Thoracic aorta (tissue), 2 donors: ENCODE results near the gene PIAS4. TPM values are rescaled to one million over a fixed set of nuclear protein-coding genes. Genes with fewer than 3 reads are reported as not detected.
A peak's percentile ranks its signal among the peaks of the same experiment; 100 is the strongest.

ENCODE experiments used
- ATAC-seq: fragments of 150-250 bp; one replicate; pipeline ENCODE4 v1.8.0; 2017; ENCODE audit warnings: low read depth; ENCODE audit not compliant: insufficient number of reproducible peaks, low FRiP score
- DNase-seq: peaks from one replicate; pipeline ENCODE4 v3.0.0-alpha.2; 2020; ENCODE audit warnings: low spot score
- H3K27ac ChIP-seq, 2 donors: fragments of 200-600 bp; sonication (generic); 1 replicate in 1 of 2; 2 replicates in 1 of 2; pipeline ENCODE4 v1.5.1; 2016; ENCODE audit warnings: mild to moderate bottlenecking in 2 of 2, moderate library complexity in 2 of 2
- H3K27me3 ChIP-seq: fragments of 200-600 bp; sonication (generic); replicated peaks from 2 replicates; pipeline ENCODE4 v1.6.0; 2016; ENCODE audit warnings: mild to moderate bottlenecking; ENCODE audit not compliant: insufficient read depth
- H3K36me3 ChIP-seq: fragments of 200-600 bp; sonication (generic); one replicate; pipeline ENCODE4 v1.5.1; 2016
- H3K4me1 ChIP-seq, 2 donors: fragments of 200-600 bp; sonication (generic); 1 replicate in 1 of 2; 2 replicates in 1 of 2; pipeline versions ENCODE4 v1.5.1 to v1.6.0; 2016; ENCODE audit warnings: low read depth in 2 of 2, mild to moderate bottlenecking in 1 of 2; ENCODE audit not compliant: control insufficient read depth in 1 of 2
- H3K4me3 ChIP-seq: fragments of 200-600 bp; sonication (generic); 2 replicates; pipeline ENCODE4 v1.5.1; 2016; ENCODE audit warnings: mild to moderate bottlenecking
- H3K9me3 ChIP-seq: fragments of 200-600 bp; sonication (generic); 2 replicates; pipeline ENCODE4 v1.5.1; 2016
- CTCF ChIP-seq: fragments of 200-600 bp; sonication (generic); IDR thresholded peaks from one replicate; pipeline ENCODE4 v1.5.1; 2019; ENCODE audit warnings: antibody characterized with exemption
- total RNA-seq, 2 donors: library from RNA; depleted of rRNA; stranded (reverse); fragments of >200 nt; gene quantifications; one replicate each; pipeline versions ENCODE4 v1.1.0 to v1.2.3, GENCODE V29; 2016

Gene PIAS4
- total RNA-seq, 2 donors from 2014 or later = 10.2 to 32.2 TPM

DNA sequence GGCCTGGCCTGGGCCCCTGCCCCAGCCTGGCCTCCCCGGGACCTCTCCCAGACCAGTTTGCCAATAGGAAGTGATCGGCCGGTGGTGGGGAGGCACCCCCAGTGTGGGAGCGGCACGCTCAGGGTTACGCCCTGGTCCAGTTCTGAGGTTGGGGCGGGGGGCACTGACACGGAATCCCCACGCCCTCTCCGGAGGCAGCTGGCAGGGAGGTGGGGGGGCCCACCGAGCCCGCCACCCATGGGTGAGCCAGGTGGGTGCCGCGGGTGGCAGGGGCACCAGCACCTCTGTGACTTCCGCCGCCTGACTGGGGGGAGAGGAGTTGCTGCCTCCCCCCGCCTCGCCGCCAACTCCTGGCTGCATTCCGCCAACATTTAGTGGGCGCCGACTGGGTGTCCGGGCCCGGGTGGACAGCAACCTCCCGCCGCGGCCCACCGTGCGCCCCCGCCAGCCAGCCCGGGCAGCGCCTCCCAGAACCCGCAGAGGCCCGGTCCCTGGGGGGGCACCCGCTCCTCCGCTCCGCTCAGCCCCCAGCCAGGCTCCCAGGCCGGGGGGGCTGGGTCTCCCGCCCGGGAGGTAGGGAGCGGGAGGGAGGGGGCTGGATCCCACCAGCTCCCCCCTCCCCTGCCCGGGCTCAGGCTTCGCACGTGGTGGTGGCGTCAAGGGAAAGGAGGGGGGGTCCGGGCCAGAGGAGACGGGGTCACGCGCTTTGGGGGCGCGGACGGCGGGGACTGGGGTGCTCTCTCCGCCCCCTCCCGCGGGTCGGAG lies 57.1 kb downstream of the PIAS4 start:
- H3K36me3 ChIP-seq = no peaks in the 10 kb centered on the region
- peaks cover 41 to 50% of the 10 kb centered on the region in 2 donors for H3K4me1 ChIP-seq
- TF ChIP-seq CTCF = no peak
- ATAC-seq = no peak
- no peak for DNase-seq
- no peaks in the 10 kb centered on the region for H3K27me3 ChIP-seq
- H3K4me3 ChIP-seq = peak overlapping the region; percentile 99
- peak overlapping the region; percentile 94 to 100 for H3K27ac ChIP-seq
- H3K9me3 ChIP-seq = no peaks in the 10 kb centered on the region

DNA sequence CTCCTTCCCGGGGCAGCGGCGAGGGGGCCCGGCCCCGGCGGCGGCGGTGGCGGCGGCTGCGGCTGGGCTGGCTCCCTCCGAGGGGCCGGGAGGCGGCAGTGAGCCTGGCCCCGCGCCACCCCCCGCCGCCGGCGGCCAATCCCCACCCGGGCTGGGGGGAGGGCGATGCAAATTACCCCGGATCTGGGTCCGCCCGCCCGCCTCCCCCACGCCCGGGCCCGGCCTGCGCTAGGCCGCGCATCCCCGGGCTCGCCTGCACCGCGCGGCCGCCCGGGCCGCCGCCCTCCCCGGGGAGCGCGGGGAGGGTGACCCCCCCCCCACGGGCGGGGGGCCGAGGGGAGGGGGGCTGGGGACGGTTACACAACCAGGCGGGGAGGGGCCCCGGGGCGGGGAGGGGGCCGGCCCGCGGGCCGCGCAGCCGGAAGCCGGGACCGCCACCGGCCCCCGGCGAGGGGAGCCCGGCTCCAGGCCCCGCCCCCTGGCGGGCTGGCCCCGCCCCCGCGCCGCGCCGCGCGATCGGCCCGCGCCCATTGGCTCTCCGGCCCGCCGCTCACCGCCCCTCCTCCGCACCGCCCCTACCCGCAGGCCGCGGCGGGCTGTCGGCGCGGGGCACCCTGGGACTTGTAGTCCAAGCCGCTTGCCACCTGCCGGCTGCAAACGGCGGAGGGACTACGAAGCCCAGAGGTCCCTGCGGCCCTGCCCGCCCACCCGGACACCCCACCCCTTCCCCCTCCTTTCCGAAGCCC lies 58.1 kb downstream of the PIAS4 start:
- Histone ChIP-seq H3K27me3 (no peaks in the 10 kb centered on the region), H3K4me1 (peaks cover 31 to 40% of the 10 kb centered on the region in 2 donors)
- peak; percentile 64 for ATAC-seq

GRCh38 chr19:4066176-4066606 lies 58.7 kb downstream of the PIAS4 start:
- no peaks in the 10 kb centered on the region for H3K27me3 ChIP-seq
- no peaks in the 10 kb centered on the region for H3K36me3 ChIP-seq
- peak overlapping the region; percentile 79 to 88 for H3K27ac ChIP-seq
- peak overlapping the region; percentile 99 for H3K4me3 ChIP-seq
- TF ChIP-seq CTCF = no peak
- no peak for DNase-seq
- ATAC-seq = no peak
- no peaks in the 10 kb centered on the region for H3K9me3 ChIP-seq
- peaks cover 26 to 34% of the 10 kb centered on the region in 2 donors for H3K4me1 ChIP-seq

More for the DNA sequence above, 58.1 kb downstream of the PIAS4 start:
- Histone ChIP-seq H3K9me3 (no peaks in the 10 kb centered on the region), H3K27ac (no peak overlapping the region), H3K36me3 (no peaks in the 10 kb centered on the region), H3K4me3 (peak overlapping the region; percentile 99)
- DNase-seq = peak; percentile 77
- TF ChIP-seq CTCF = peak; percentile 12

DNA sequence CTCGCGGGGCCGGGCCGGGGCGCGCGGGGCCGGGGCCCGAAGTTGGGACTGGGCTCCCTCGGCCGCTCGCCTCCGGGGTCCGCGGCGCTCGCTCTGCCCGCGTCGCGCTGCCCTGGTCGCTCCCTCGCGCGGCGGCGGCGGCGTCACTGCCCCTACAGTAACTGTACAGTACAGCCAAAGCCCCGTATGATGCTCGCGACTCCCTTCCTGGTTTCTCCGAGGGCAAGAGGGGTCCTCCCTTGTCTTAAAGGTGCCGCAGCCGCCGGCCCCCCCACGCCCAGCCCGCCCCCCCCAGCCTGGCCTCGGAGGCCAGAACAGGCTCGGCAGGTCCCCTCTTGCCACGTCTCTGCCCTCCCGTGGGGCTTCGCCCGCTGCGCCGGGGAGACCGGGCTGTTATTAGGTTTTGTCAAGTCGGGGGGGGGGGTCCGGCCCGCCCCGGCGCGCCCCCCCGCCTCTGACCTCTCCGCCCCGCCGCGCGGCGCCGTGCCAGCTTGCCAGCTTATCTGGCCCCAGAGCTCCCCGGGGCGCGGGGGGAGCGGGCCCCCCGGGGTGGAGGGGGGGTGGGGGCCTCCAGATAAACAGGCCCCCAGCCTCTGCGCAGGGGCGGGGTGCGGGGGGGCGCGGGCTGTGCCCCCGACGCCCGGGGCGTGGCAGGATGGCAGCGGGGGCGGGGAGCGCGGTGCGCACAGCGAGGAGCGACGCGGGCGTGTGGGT lies 59.3 kb downstream of the PIAS4 start, which contains the start of gene ZBTB7A:
Gene ZBTB7A, minus strand, starts transcription at position 218 of the 714 bp plus-strand sequence. CDS start 11,667 bp downstream, outside the sequence.
- DNase-seq = peak; percentile 80

More for the DNA sequence above, 59.3 kb downstream of the PIAS4 start, which contains the start of gene ZBTB7A:
- Histone ChIP-seq H3K9me3 (no peaks in the 10 kb centered on the region), H3K4me1 (peaks cover 22 to 28% of the 10 kb centered on the region in 2 donors), H3K36me3 (no peaks in the 10 kb centered on the region), H3K27ac (peak within 1 kb of the TSS; percentile 79 to 88), H3K27me3 (no peaks in the 10 kb centered on the region), H3K4me3 (peak within 1 kb of the TSS; percentile 99)
- ATAC-seq = peak; percentile 55
- TF ChIP-seq CTCF = no peak
